HG03521 (cell line): ENCODE results near the gene STEAP4.
"Not testable (repeated sequence)": the region's sequence is repeated elsewhere in the genome, so short reads cannot be mapped to it uniquely, and the experiment has no call there.

Experiments
- ATAC-seq: cut with Tn5 transposase; IDR thresholded peaks from one replicate; pipeline ENCODE4 v1.9.1; 2021; ENCODE audit warnings: mild to moderate bottlenecking, moderate library complexity; ENCODE audit not compliant: unreplicated experiment

STEAP4 gene

DNA sequence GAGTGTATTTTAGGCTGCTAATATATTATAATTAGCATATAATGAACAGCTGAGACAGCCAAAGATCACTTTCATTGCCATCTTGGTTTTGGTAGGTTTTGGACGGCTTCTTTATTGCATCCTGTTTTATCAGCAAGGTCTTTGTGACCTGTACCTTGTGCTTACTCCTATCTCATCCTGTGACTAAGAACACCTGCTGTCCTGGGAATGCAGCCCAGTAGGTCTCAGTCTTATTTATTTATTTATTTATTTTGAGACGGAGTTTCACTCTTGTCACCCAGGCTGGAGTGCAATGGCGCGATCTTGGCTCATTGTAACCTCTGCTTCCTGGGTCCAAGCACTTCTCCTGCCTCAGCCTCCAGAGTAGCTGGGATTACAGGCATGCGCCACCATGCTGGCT, 31.8 kb downstream of the STEAP4 start:
- ATAC-seq, result not testable (repeated sequence)

- no peak for ATAC-seq
These were observed 37.1 kb downstream of the STEAP4 start for GRCh38 chr7:88269586-88269985.

DNA sequence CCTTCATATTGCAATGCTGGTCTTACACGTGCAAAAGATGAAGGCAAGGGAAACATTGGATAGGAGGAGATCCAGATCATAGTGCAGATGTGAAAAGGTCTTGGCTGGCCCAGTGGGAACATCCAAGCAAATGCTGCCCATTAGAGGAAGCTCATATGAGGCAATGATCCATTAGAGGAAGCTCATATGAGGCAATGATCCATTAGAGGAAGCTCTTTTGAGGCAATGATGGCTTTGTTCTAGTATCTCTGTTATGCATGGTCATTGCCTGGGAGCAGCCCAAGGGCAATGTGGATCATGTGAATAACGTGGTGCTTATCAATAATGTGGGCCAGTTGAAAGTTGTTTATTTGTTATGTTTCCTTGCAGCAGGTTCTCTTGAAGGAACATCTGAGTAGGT, 37.8 kb downstream of the STEAP4 start:
- no peak for ATAC-seq

DNA sequence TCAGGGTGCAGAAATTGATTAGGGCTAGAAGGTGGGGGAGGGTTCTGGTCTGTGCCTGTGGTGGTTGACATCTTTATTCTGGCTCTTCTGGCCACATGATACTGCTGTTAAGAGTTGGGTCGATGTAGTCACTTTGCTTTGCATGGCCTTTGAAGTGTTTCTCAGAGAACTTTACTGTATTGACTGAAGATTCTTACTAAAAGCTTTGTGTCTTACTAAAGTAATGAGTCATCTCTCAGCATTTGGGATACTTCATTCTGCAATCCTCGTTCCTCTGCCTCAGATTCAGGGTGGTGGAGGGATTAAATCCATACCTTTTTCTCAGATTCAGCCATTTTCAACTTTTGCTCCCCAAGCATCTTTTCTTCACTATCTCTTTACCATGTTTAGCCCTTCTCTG, 38.6 kb downstream of the STEAP4 start:
- ATAC-seq, result no peak

DNA sequence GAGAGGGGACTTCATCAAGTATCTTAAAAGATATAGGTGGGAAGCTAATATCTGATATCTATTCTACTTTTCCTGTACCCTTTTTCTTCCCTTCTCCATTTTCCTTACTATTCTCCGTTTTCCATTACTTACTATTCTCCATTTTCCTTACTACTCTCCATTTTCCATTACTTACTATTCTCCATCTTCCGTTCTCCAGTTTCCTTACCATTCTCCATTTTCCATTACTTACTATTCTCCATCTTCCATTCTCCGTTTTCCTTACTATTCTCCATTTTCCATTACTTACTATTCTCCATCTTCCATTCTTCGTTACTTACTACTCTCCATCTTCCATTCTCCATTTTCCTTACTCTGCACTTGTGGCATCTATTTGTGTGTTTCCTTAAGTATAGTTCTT, 39.3 kb downstream of the STEAP4 start:
- ATAC-seq, result no peak

DNA sequence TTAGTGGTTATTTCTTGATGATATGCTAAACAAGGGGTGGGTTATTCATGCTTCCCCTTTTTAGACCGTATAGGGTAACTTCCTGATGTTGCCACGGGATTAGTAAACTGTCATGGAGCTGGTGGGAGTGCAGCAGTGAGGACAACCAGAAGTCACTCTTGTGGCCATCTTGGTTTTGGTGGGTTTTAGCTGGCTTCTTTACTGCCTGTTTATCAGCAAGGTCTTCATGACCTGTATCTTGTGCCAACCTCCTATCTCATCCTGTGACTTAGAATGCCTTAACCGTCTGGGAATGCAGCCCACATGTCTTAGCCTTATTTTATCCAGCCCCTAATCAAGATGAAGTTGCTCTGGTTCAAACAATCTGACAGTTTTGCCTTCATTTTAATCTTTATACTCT, 41.7 kb downstream of the STEAP4 start:
- not testable (repeated sequence) for ATAC-seq

- no peak for ATAC-seq
These were observed 44.1 kb downstream of the STEAP4 start for GRCh38 chr7:88262562-88262961.

DNA sequence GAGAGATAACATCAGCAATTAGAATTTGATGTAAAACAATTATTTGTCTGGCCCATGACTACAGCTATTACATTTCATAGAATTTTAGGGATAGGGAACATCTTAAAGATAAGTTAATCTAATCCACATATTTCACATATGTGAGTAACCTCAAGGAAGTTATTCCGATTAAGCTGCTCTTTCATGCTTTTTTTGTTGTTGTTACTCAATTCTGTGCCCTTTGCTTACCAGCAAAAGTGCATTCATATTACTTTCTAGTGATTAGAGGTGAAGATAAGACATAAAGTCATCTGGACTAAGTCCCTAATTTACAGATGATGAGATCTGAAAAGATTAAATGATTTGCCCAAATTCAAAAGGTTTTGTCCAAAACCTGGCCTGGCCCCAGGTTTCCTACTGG, 46.0 kb downstream of the STEAP4 start:
- no peak for ATAC-seq

GRCh38 chr7:88259656-88260380, 46.9 kb downstream of the STEAP4 start:
- no peak for ATAC-seq

DNA sequence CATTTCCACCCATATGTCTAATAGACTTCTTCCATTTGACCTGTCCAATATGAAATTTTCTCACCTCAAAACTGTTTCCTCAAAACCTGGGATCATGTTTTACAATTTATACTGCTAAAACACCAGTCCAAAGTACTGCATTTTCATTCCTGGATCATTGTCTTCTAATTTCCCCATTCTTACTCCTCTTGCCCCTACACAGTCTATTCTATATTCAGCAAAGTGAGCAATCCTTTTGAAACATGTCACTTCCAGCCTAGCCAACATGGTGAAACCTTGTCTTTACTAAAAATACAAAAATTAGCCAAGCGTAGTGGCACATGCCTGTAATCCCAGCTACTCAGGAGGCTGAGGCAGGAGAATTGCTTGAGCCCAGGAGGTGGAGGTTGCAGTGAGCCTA, 48.4 kb downstream of the STEAP4 start:
- not testable (repeated sequence) for ATAC-seq

DNA sequence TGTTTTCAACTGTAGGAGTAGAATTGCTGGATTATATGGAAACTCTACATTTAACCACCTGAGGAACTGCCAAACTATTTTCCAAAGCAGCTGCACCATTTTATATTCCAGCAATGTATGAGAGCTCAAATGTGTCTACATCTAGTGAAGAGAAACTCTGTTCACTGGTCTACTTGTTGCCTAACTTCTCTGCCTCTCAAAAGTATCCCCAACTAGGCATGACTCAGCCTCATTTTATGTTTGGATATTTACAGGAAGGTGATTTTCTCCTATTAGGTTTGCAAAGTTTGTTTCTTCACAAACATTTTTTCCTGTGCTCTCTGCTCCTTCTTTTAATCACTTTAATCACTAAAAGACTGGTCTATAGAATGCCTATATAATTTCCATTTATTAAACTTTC, 49.8 kb downstream of the STEAP4 start:
- no peak for ATAC-seq

DNA sequence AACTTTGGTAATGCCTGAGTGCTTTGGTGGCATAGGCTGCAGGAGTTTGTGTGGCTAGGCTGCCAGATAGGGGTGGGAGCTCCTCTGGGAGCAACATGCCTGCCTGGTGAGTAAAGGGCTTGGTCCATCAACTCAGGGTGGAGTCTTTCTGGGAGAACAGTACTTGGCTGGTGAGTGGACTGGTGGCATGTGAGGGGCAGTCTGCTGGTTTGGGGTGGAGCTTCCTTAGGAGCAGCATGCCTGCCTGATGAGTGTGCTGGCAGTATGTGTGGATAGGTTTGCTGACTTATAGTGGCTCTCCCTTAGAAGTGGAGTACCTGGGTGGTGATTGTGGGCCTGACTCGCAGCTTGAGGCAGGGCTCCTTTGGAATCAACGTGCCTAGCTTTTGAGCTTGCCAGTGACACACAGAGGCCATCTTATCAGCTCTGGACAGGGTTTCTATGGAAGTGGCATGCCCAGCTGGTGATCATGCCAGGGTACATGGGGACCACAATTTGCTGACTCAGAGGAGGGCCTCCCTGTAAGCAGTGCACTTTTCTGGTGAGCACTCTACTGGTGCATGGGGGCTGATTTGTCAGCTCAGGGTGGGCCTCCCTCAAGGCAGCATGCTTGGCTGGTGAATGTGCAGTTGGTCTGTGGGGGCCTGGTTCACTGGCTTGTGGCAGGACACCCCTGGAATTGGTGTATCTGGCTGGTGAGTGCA, 51.8 kb downstream of the STEAP4 start:
- no peak for ATAC-seq

GRCh38 chr7:88253640-88254039, 53.1 kb downstream of the STEAP4 start:
- no peak for ATAC-seq

DNA sequence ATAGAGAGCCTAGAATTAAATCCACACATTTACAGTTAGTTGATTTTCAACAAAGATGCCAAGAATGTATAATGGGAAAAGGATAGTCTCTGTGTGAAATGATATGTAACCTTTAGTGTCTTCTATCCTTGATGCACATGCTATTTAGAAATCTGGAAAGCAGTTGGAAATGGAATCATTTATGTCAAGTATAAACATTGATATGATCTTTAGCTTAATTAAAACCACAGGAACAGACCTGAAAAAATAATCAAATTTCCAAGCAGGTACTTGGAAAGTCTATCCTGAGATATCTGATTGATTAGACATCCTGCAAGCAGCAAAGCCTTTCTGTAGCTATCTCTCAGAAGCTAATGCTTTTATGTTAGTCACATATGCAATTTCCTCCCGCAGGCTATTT, 62.4 kb downstream of the STEAP4 start:
- ATAC-seq, result no peak

- no peak for ATAC-seq
These were observed 63.3 kb downstream of the STEAP4 start for GRCh38 chr7:88243345-88243909.

DNA sequence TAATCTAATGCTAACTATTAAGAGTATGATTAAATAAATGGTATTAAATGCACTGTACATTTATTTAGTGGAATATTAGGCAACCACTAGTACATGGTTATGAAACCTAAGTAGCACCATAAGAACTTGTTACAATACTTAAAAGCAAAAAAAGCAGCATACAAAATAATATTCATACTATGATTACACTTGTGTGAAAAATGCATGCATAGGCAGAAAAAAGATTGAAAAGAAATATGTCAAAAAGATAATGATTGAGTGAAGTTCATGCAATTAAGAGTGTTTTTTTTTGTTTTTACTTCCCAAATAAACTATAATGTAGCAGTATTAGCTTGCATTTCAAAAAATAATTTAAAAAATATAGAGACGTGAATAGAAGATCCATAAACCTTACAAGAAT, 66.8 kb downstream of the STEAP4 start:
- ATAC-seq, result no peak

- no peak for ATAC-seq
These were observed 72.9 kb downstream of the STEAP4 start for GRCh38 chr7:88233828-88234227.

GRCh38 chr7:88230646-88231045, 76.0 kb downstream of the STEAP4 start:
- ATAC-seq, result no peak

DNA sequence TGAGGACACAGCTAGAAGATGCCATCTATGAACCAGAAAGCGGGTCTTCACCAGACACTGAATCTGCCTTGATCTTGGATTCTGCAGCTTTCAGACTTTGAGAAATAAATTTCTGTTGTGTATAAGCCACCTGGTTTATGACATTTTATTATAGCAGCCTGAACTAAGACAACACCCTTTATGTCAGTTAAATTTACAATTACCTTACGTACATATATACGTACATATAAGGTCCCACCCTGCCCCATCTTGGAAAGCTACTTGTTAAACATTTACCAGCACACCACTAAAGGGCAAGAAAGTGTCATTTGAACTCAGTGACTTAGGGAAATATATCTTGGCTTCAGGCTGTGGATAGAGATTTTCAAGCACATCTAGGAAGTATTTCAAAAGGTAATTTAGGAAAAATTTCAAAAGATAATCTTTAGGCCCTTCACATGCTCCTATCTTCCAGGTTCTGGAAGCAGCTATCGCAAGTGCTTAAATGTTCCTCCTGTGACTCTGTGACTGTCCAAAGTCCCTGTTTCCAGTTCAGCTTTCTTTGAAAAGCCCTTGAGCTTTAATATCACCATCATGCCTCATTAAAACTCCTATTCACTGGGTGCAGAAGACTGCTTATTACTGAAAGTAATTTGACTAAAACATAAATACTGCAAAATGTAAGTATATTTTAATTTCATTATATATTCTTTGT, 77.2 kb downstream of the STEAP4 start:
- ATAC-seq, result no peak

- ATAC-seq, result no peak
These were observed 79.7 kb downstream of the STEAP4 start for GRCh38 chr7:88226886-88227516.

DNA sequence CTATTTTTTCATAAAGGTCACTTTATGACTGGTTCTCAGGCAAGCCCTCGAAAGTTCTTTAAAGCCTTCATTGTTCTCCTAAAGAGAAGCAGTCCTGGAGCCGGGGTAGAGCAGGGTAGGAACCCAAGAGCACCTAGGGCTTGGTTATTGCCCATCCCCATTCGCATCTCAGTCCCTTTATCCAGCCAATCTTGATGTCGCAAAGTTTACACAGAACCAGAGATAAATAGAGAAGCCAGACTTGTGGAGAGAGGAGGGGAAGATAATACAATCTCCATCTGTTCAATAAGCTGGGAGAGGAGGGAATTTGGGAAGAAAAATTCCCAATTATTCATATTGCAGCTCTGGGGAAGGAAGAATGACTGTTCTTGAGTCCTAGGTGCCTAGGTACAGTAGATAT, 80.5 kb downstream of the STEAP4 start:
- no peak for ATAC-seq
